HEK293T (cell line): Measurements from ENCODE around the gene LRRTM4.

Experiments
- CTCF ChIA-PET: fragments of 350-600 bp; formaldehyde crosslinking; extraction: SDS; loops from one replicate; lab custom pipeline; 2021; ENCODE audit warnings: antibody characterized with exemption, inconsistent platforms; lab: Yijun Ruan, JAX
- POLR2A ChIA-PET: fragments of 350-600 bp; formaldehyde crosslinking; extraction: SDS; loops from one replicate; lab custom pipeline; 2020; ENCODE audit warnings: antibody characterized with exemption, inconsistent platforms; lab: Yijun Ruan, JAX
- DNase-seq: peaks from one replicate; pipeline ENCODE4 v3.0.0; 2012; ENCODE audit warnings: mixed read lengths; ENCODE audit errors: extremely low spot score
- ARNT ChIP-seq: fragments of 450-650 bp; IDR thresholded peaks from 2 replicates; pipeline ENCODE4 v1.6.1; 2017; ENCODE audit warnings: mild to moderate bottlenecking
- BHLHE40 ChIP-seq: fragments of 450-650 bp; IDR thresholded peaks from 2 replicates; pipeline ENCODE4 v1.6.1; 2016; ENCODE audit warnings: mild to moderate bottlenecking, moderate library complexity, borderline replicate concordance
- CTBP1 ChIP-seq: fragments of 450-650 bp; IDR thresholded peaks from 2 replicates; pipeline ENCODE4 v1.6.1; 2016; ENCODE audit warnings: borderline replicate concordance
- ELF4 ChIP-seq: fragments of 450-650 bp; IDR thresholded peaks from 2 replicates; pipeline ENCODE4 v1.6.1; 2017; ENCODE audit warnings: antibody characterized with exemption
- FOXA1 ChIP-seq: fragments of 450-650 bp; IDR thresholded peaks from 2 replicates; pipeline ENCODE4 v1.6.1; 2016; ENCODE audit warnings: mild to moderate bottlenecking
- FOXK2 ChIP-seq: fragments of 450-650 bp; IDR thresholded peaks from 2 replicates; pipeline ENCODE4 v1.6.1; 2016; ENCODE audit warnings: mild to moderate bottlenecking
- FOXM1 ChIP-seq: fragments of 450-650 bp; IDR thresholded peaks from 2 replicates; pipeline ENCODE4 v1.6.1; 2017; ENCODE audit warnings: mild to moderate bottlenecking, borderline replicate concordance
- HDGF ChIP-seq: fragments of 450-650 bp; IDR thresholded peaks from 2 replicates; pipeline ENCODE4 v1.6.1; 2017; ENCODE audit warnings: antibody characterized with exemption, borderline replicate concordance
- L3MBTL2 ChIP-seq: fragments of 450-650 bp; conservative IDR thresholded peaks from 2 replicates; pipeline ENCODE4 v1.6.1; 2016; ENCODE audit warnings: mild to moderate bottlenecking
- LEF1 ChIP-seq: fragments of 450-650 bp; IDR thresholded peaks from 2 replicates; pipeline ENCODE4 v1.6.1; 2017; ENCODE audit warnings: mild to moderate bottlenecking, borderline replicate concordance
- NFRKB ChIP-seq: fragments of 450-650 bp; IDR thresholded peaks from 2 replicates; pipeline ENCODE4 v1.6.1; 2016; ENCODE audit warnings: mild to moderate bottlenecking, moderate library complexity
- SP1 ChIP-seq: fragments of 450-650 bp; IDR thresholded peaks from 2 replicates; pipeline ENCODE4 v1.6.1; 2017
- SUZ12 ChIP-seq: fragments of 450-650 bp; IDR thresholded peaks from 2 replicates; pipeline ENCODE4 v1.6.1; 2016; ENCODE audit warnings: mild to moderate bottlenecking
- TARDBP ChIP-seq: fragments of 450-650 bp; IDR thresholded peaks from 2 replicates; pipeline ENCODE4 v1.6.1; 2016
- ZNF384 ChIP-seq: fragments of 450-650 bp; IDR thresholded peaks from 2 replicates; pipeline ENCODE4 v1.6.1; 2016
- TF ChIP-seq, protein P1 (sequence below): fragments of 450-650 bp; IDR thresholded peaks from 2 replicates; pipeline ENCODE4 v1.6.1; 2016

The LRRTM4 gene

DNA sequence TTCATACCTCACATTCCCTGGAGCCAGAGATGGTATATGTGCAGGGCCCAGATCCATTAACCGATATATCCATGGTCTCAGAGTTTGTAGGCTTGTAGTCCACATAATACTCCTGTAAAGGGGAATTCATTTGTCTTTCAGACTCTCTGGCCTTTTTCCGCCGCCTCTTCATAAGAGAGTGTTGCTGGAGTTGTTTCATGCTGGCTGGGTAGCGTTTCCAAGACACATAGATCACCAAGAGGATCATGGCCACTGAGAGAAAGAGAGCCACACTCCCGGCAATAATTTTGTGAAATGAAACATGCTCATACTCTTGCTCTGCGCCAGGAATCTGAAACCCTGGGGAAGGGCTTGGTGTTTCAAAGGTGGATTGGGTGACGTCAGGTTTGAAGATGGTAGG, 3.9 kb downstream of the LRRTM4 start:
- ChIA-PET CTCF (no interaction called here), POLR2A (no interaction called here)
- no peak for DNase-seq
- TF ChIP-seq FOXA1 (no peak), ZNF384 (no peak), HDGF (no peak), L3MBTL2 (no peak), SUZ12 (no peak), ELF4 (no peak), FOXM1 (no peak), SP1 (no peak), BHLHE40 (no peak), CTBP1 (no peak), FOXK2 (no peak), TARDBP (no peak), NFRKB (no peak), LEF1 (no peak), ARNT (no peak)
- TF ChIP-seq, protein P1, sequence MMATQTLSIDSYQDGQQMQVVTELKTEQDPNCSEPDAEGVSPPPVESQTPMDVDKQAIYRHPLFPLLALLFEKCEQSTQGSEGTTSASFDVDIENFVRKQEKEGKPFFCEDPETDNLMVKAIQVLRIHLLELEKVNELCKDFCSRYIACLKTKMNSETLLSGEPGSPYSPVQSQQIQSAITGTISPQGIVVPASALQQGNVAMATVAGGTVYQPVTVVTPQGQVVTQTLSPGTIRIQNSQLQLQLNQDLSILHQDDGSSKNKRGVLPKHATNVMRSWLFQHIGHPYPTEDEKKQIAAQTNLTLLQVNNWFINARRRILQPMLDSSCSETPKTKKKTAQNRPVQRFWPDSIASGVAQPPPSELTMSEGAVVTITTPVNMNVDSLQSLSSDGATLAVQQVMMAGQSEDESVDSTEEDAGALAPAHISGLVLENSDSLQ, result no peak

DNA sequence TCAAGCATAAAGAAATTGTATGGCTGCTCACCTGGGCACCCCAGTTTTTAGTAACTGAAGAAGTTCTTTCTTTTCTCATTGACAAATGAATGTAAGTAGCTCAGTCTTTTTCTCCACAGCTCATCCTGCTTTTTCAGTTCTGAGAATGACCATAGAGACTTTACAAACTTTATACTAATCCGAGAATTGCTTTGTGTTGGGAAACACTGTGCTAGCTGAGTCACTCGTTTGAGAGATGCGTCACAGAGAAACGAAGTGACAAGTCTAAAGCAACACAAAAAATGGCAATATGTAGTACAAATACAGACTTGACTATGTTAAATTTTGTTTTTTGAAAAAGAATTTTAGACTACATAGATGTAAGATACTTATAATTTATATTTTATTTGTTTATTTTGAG, 9.0 kb downstream of the LRRTM4 start:
- DNase-seq, result no peak
- CTCF ChIA-PET, result no interaction called here
- POLR2A ChIA-PET, result no interaction called here
- TF ChIP-seq FOXK2 (no peak), ELF4 (no peak), ZNF384 (no peak), ARNT (no peak), LEF1 (no peak)

DNA sequence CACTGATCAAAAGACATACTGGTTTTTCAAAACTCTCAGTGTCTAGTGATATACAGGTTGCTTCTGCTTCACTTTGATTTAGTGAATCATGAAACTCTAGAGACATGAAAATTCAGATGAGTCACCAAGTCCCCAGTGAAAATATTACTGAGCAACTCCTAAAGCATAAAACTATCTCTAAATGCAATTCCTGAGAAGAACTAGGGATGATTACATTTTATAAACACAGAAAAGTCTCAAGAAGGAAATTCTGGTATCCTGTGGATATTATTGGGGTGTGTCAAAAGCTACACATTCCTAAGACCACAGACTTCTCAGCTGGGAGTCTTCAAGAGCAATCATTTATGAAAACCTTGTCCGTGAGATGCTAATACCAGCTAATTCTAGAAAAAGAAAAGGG, 9.7 kb downstream of the LRRTM4 start:
- CTCF ChIA-PET, result no interaction called here
- TF ChIP-seq FOXA1 (no peak), ARNT (no peak), L3MBTL2 (no peak), BHLHE40 (no peak), TARDBP (no peak), FOXM1 (no peak)
- TF ChIP-seq, protein P1, result no peak
- DNase-seq, result no peak
- POLR2A ChIA-PET, result no interaction called here

DNA sequence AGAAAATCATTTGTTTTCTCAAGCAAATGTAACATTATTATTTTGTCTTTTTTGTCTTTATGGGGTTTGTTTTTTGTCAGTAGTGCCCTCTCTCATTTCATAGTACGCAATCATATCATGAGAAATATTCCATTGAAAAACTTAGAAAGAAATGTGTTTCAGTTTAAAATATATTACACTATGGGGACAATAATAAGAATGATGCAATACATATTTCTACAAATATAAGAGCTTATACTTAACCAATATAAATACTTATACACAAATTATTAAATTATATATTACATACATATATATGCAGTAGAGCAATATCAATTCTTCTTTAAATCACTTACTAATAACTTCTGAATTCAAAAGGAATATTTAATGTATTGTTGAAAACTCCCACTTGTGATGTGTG, 13.7 kb downstream of the LRRTM4 start:
- TF ChIP-seq BHLHE40, result no peak
- TF ChIP-seq FOXK2, result no peak
- no peak for TF ChIP-seq TARDBP
- no peak for TF ChIP-seq FOXM1
- TF ChIP-seq L3MBTL2, result no peak
- no peak for TF ChIP-seq HDGF
- no peak for TF ChIP-seq ELF4
- TF ChIP-seq ARNT, result no peak
- TF ChIP-seq, protein P1, result no peak
- no peak for TF ChIP-seq SUZ12
- ChIA-PET POLR2A (no interaction called here), CTCF (no interaction called here)
- DNase-seq, result no peak

DNA sequence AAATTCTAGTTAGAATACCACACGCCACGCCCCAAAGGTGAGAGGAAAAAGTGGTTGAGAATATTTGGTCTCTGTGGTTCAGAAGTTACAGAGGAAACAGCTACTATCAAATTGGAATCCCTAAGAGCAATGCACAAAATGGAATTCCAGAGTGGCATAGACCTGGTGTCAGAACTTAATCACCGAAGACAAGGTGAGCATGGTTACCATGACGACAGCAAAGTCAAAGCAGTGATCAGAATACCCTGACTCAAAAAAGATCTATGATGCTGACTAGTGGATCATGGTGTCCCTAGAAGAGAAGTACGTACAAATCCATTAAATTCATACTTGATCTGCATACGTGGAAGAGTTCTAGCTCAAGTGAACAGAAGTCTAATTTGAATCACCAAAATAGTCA, 14.5 kb downstream of the LRRTM4 start:
- ChIA-PET CTCF (no interaction called here), POLR2A (no interaction called here)
- TF ChIP-seq FOXM1 (no peak), FOXA1 (no peak), CTBP1 (no peak), ZNF384 (no peak), SUZ12 (no peak), LEF1 (no peak), SP1 (no peak), ARNT (no peak), BHLHE40 (no peak), L3MBTL2 (no peak), HDGF (no peak), NFRKB (no peak), FOXK2 (no peak), ELF4 (no peak), TARDBP (no peak)
- TF ChIP-seq, protein P1, result no peak

DNA sequence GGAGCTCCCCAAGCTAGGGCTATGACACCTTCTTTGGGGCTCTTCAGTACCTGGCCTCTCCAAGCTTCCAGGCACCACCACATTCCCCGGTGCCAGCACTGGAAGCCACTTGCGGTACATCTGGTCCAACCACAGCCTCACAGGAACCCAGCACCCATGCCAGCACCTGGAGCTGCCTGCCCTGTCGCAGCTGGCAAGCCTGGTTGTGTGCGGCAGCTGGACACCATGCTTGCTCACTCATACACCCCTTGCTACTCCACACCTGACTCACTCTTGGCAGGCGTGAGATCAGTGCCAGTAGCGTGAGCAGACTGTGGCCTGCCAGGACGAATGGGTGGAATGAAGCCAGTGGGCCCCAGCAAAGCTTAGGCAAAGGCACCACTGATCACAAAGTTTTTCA, 34.0 kb downstream of the LRRTM4 start:
- ChIA-PET POLR2A (no interaction called here), CTCF (no interaction called here)
- DNase-seq, result no peak

More for the DNA sequence above, 14.5 kb downstream of the LRRTM4 start:
- no peak for DNase-seq

More for the DNA sequence above, 34.0 kb downstream of the LRRTM4 start:
- TF ChIP-seq ELF4 (no peak), SUZ12 (no peak), FOXM1 (no peak), LEF1 (no peak), FOXK2 (no peak), ZNF384 (no peak), CTBP1 (no peak), FOXA1 (no peak), ARNT (no peak), L3MBTL2 (no peak), NFRKB (no peak), BHLHE40 (no peak), TARDBP (no peak), HDGF (no peak), SP1 (no peak)
- TF ChIP-seq, protein P1, result no peak
